SU-DHL-6 (cell line): Measurements from ENCODE around the gene GGACT.

Experiments
- H2AFZ ChIP-seq: fragments of 200-600 bp; sonication (generic); 2 replicates; pipeline ENCODE4 v1.6.1; 2014; ENCODE audit warnings: low read depth, mild to moderate bottlenecking, moderate library complexity, mixed read lengths, antibody characterized with exemption, low read length; ENCODE audit not compliant: severe bottlenecking
- H3F3A ChIP-seq: fragments of 200-600 bp; shearing (Covaris generic); 2 replicates; pipeline ENCODE4 v1.6.0; 2016; ENCODE audit warnings: antibody characterized with exemption, mild to moderate bottlenecking; ENCODE audit not compliant: insufficient read depth
- H3K27ac ChIP-seq: fragments of 200-600 bp; sonication (generic); 2 replicates; pipeline ENCODE4 v1.5.1; 2016; ENCODE audit warnings: low read depth, mild to moderate bottlenecking, low read length, moderate library complexity, mixed read lengths
- H3K27me3 ChIP-seq: fragments of 200-600 bp; sonication (generic), shearing (Covaris generic); 2 replicates; pipeline ENCODE4 v1.6.0; 2014; ENCODE audit warnings: mild to moderate bottlenecking, low read length
- H3K36me3 ChIP-seq: fragments of 200-600 bp; sonication (generic); 2 replicates; pipeline ENCODE4 v1.6.1; 2014; ENCODE audit warnings: mild to moderate bottlenecking, low read length, mixed read lengths
- H3K4me2 ChIP-seq: fragments of 300-600, 200-600 bp; shearing (Covaris generic), sonication (generic); 2 replicates; pipeline ENCODE4 v1.6.0; 2014; ENCODE audit warnings: low read length, low read depth, mild to moderate bottlenecking; ENCODE audit not compliant: poor library complexity, severe bottlenecking
- H3K4me3 ChIP-seq: fragments of 200-600 bp; sonication (generic); 2 replicates; pipeline ENCODE4 v1.5.1; 2014; ENCODE audit warnings: antibody characterized with exemption, low read length, mild to moderate bottlenecking, mixed read lengths; ENCODE audit not compliant: insufficient read depth, poor library complexity, severe bottlenecking
- H3K79me2 ChIP-seq: fragments of 200-600 bp; sonication (generic); 2 replicates; pipeline ENCODE4 v1.6.1; 2014; ENCODE audit warnings: mild to moderate bottlenecking, low read length, moderate library complexity; ENCODE audit not compliant: insufficient read depth
- H3K9ac ChIP-seq: fragments of 200-600 bp; sonication (generic); 2 replicates; pipeline ENCODE4 v1.7.0; 2014; ENCODE audit warnings: mild to moderate bottlenecking, low read length
- H3K9me2 ChIP-seq: fragments of 200-600 bp; sonication (generic); replicated peaks from 2 replicates; pipeline ENCODE4 v1.6.1; 2014; ENCODE audit warnings: low read length; ENCODE audit not compliant: insufficient read depth
- H3K9me3 ChIP-seq: fragments of 200-600 bp; sonication (generic); 2 replicates; pipeline ENCODE4 v1.6.1; 2014; ENCODE audit warnings: low read length, mixed read lengths; ENCODE audit not compliant: insufficient read depth
- H4K20me1 ChIP-seq: fragments of 200-600 bp; sonication (generic); 2 replicates; pipeline ENCODE4 v1.6.1; 2014; ENCODE audit warnings: low read depth, mild to moderate bottlenecking, antibody characterized with exemption, low read length, moderate library complexity, mixed read lengths
- CTCF ChIP-seq: fragments of 200-600 bp; sonication (generic); IDR thresholded peaks from one replicate; pipeline ENCODE4 v1.5.1; 2017; ENCODE audit warnings: antibody characterized with exemption, mild to moderate bottlenecking, low read length, moderate library complexity; ENCODE audit not compliant: insufficient read depth, poor library complexity, severe bottlenecking
- EZH2phosphoT487 ChIP-seq: fragments of 200-600 bp; sonication (generic), shearing (Covaris generic); conservative IDR thresholded peaks from 2 replicates; pipeline ENCODE4 v1.6.1; 2018; ENCODE audit warnings: mild to moderate bottlenecking, antibody characterized with exemption, low read length, moderate library complexity, mixed read lengths

GGACT gene

GRCh38 chr13:100490692-100491091, 97.9 kb downstream of the GGACT start:
- H3K4me3 ChIP-seq: no peak overlapping the region
- no peaks in the 10 kb centered on the region for H3K9me3 ChIP-seq
- H3K9ac ChIP-seq: no peak overlapping the region
- H3K9me2 ChIP-seq: no peaks in the 10 kb centered on the region
- TF ChIP-seq CTCF (no peak), EZH2phosphoT487 (no peak)
- H4K20me1 ChIP-seq: no peaks in the 10 kb centered on the region
- no peaks in the 10 kb centered on the region for H3F3A ChIP-seq
- H3K79me2 ChIP-seq: no peaks in the 10 kb centered on the region
- no peak overlapping the region for H3K27ac ChIP-seq
- no peak overlapping the region for H3K4me2 ChIP-seq
- no peaks in the 10 kb centered on the region for H3K36me3 ChIP-seq
- H2AFZ ChIP-seq: no peak overlapping the region
- no peaks in the 10 kb centered on the region for H3K27me3 ChIP-seq

GRCh38 chr13:100485265-100485664, 103.3 kb downstream of the GGACT start:
- Histone ChIP-seq H3K9me3 (no peaks in the 10 kb centered on the region), H3K27ac (no peak overlapping the region), H3K9ac (no peak overlapping the region), H3K4me2 (no peak overlapping the region), H4K20me1 (no peaks in the 10 kb centered on the region), H3K36me3 (no peaks in the 10 kb centered on the region), H3K79me2 (no peaks in the 10 kb centered on the region), H3K27me3 (no peaks in the 10 kb centered on the region), H3F3A (no peaks in the 10 kb centered on the region), H2AFZ (no peak overlapping the region), H3K4me3 (no peak overlapping the region), H3K9me2 (no peaks in the 10 kb centered on the region)
- TF ChIP-seq CTCF (no peak), EZH2phosphoT487 (no peak)

DNA sequence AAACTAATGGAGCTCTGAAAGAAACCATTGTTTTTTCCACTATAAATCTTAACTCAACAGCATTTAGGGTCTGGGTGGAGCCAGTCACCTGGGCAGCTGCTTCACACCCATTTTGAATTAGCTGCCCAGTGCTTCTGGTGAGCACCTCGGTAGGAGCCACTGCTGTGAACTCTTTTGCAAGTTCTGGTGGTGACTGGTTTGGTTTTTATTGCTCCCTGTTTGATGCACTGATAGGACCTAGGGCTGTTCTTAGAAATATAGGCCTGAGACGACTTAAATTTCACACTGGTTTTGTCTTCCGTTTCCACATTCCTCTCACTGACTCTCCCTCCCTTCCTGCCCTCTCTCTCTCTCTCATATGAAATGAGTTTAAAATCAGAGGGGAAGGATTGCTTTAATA, 103.9 kb downstream of the GGACT start:
- TF ChIP-seq EZH2phosphoT487: no peak
- TF ChIP-seq CTCF: no peak
- no peaks in the 10 kb centered on the region for H3K27me3 ChIP-seq

More for the DNA sequence above, 103.9 kb downstream of the GGACT start:
- Histone ChIP-seq H3F3A (no peaks in the 10 kb centered on the region), H3K36me3 (no peaks in the 10 kb centered on the region), H3K9ac (no peak overlapping the region), H4K20me1 (no peaks in the 10 kb centered on the region), H3K79me2 (no peaks in the 10 kb centered on the region), H3K4me2 (no peak overlapping the region), H3K27ac (no peak overlapping the region), H2AFZ (no peak overlapping the region), H3K9me2 (no peaks in the 10 kb centered on the region), H3K9me3 (no peaks in the 10 kb centered on the region), H3K4me3 (no peak overlapping the region)
